T-helper 22 cell (primary cell): ENCODE data around the gene HOXD10.

Experiments used
- DNase-seq: peaks from one replicate; pipeline ENCODE4 v3.0.0-alpha.2; 2020; ENCODE audit warnings: low read depth

The HOXD10 gene

DNA sequence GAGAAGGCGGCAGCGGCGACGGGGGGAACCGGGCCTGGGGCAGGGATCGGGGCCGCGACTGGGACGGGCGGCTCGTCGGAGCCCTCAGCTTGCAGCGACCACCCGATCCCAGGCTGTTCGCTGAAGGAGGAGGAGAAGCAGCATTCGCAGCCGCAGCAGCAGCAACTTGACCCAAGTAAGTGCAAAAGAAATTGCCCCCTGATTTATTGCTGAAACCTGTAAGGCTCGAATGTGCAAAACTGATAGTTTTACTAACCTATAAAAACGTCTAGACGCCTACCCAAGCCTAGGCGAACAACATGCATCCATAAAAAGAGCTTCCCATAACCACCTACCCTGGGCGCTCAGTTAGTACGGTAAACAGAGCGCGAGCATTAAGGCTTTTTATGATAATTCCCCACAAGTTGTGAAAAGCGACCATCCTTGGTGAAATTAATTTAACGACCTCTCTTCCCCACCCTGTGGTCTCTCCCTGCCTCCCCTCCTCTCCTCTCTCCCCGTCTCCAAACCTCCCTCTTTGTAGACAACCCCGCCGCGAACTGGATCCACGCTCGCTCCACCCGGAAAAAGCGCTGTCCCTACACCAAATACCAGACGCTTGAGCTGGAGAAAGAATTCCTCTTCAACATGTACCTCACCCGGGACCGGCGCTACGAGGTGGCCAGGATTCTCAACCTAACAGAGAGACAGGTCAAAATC, 7.0 kb downstream of the HOXD10 start:
- DNase-seq = no peak

DNA sequence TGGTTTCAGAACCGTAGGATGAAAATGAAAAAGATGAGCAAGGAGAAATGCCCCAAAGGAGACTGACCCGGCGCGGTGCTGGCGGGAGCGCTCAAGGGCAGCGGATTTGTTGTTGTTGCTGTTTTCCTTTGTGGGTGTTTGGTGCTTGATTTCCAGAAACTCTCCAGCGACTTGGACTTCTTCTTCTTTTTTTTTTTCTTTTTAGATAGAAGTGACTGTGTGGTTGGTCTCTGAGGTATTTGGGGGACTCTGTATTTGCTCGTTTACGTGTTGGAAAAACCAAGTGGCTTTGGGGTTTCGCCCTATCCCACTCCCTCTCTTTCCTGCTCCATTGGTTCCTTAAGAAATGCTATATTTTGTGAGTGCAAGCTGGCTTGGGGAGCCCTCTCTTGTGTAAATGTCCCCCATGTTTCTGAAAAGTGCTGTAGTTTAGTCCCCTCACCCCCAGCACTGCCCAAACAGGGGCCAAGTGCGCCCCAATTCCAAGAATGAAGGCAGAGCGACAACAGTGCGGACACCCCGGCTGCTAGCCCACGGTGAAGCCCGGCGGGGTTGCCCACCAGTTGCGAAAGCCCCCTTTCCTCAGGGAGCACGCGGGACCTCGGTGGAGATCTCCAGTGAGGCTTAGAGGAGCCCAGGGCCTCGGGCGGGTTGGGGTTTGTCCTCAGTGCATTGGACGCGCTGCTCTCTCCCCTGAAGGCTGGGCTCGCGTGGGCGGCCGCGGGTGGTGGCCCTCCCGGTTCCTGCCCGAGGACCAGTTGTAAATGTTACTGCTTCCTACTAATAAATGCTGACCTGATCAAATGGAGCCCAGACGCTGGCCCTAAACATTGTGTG, 7.8 kb downstream of the HOXD10 start:
- no peak for DNase-seq

GRCh38 chr2:176124947-176125771, 8.6 kb downstream of the HOXD10 start:
- no peak for DNase-seq

GRCh38 chr2:176125772-176126054, 9.1 kb downstream of the HOXD10 start:
- no peak for DNase-seq

DNA sequence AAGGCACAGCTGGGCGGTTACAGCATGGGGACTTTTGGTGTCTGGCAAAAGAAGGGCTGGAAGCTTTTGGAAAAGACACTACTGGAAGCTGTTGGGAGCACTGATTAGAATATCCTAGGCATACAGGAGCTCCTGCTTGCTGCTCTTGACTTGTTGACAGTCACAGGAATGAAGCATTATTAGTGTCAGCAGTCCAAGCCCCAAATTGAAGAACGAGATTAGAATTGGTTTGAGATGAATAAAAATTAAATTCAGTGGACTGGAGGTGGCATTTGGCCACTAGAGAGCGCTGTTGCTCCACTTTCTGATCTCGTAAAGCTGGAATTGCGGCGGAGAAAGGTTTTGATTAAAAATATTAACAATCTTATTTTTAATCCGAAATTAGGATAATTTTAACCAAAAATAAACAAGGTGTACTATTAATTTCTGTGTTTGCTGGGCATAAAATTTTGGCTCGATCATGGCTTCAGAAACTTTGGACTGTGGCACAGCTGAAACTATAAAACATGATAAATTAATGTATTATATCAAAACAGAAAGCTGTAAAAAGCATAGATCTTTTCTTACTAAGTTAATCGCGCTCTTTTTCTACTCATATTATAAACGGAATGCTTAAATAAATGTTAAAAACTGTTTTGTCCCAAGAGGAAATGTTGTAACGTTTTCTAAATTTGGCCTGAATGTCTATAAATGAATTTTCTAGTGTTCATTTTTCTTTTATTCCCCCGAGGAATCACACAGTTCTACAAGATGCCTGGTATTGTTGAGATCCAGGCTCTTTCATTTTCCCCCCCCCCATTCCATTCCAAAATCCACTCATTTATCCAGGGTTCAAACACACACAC, 10.6 kb downstream of the HOXD10 start:
- DNase-seq = peak; percentile 19

- no peak for DNase-seq
Measured at GRCh38 chr2:176127774-176128072, 11.1 kb downstream of the HOXD10 start.

DNA sequence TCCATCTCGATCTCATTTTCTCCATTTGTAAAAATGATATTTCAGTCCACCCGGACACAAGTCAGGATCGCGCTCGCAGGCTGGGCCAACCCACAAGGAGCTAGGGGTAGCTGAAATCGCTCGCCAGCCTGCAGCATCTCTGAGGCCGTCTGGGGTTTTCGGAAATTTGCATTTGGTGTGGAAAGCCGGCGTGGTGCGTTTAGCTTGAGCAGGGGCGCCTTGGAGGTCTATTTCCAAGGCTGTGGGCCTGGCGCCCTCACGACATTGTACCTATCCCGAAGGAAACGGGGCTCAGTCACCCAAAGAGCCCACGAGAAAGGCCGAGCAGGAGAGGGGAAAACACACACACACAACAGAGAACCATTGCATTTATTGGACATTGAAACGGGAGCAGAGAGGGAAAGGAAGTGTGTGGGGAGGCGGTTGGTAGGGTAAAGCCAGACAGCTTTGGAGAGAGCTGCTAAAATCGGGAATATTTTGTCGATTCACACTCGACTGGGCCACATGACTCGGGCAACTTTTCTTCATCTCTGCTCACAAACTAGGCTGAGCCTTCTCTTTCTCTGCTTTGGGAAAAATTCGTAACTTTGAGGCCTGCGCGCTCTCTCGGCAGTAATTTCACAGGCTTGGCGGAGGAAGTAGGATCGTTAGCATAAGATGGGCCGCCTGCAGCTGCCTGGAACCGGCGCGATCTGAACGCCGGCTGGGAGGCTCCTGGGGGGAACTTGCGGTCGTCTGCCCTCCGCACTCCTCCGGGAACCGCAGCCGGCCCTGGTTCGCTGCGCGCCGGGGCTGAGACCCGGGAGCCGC, 11.8 kb downstream of the HOXD10 start:
- DNase-seq = no peak

DNA sequence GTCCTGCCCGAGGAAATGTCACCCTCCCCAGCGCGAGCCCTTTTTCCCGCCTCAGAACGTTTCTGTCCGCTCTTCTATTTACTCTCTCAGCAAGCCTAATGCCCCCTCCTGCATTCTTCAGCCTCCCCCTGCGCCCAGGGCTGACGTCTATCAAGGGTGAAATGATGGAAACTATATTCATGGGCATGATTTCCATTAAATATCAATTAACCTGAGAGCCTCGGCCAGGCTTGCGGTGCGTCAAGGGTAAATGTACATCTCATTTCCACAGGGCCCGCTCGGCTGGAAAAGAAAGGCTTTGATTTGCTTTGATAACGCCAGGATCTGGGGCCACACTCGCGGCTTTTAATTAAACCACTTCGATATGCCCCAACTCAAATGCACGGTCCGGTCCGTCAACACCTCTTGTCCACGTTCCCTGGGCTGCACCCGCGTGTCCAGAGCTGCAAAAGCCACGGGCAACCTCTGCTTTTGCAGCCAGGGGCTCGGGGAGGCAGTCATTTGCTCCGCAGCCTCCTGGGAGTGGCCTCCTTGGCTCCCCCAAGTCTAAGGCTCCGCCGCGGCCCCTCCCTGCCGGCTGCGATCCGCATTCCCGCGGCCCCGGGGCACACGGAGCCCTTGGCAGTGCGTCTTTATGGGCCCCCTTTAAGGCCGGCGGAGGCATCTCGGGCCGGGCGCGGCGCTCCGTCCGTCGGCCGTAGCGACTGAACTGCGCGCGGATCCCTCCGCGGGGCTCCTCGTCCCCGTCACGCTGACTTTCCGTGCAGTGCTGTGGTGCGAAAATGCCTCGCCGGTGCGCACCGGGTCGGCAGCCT, 12.6 kb downstream of the HOXD10 start, which contains the start of gene HOXD8:
Gene HOXD8 (plus strand): TSS at position 724 of the 815 bp plus-strand sequence. CDS start 662 bp downstream, outside the sequence.
- DNase-seq = no peak

DNA sequence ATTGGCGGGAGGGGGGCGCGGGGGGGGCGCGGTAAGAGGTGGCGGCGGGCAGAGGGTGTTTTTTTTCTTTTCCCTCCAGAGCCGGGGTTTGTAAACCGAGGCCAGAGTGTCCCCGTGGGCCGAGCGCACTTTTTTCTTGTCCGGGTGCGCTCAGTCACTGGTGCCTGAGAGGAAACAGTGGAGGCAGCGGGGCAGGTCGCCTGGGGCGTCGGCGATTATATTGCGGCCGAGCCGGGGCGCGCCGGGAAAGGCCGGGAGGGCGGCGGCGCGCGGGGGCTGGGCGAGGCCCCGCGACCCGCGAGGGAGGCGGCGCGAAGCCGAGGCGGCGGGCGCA, 13.2 kb downstream of the HOXD10 start:
- no peak for DNase-seq

DNA sequence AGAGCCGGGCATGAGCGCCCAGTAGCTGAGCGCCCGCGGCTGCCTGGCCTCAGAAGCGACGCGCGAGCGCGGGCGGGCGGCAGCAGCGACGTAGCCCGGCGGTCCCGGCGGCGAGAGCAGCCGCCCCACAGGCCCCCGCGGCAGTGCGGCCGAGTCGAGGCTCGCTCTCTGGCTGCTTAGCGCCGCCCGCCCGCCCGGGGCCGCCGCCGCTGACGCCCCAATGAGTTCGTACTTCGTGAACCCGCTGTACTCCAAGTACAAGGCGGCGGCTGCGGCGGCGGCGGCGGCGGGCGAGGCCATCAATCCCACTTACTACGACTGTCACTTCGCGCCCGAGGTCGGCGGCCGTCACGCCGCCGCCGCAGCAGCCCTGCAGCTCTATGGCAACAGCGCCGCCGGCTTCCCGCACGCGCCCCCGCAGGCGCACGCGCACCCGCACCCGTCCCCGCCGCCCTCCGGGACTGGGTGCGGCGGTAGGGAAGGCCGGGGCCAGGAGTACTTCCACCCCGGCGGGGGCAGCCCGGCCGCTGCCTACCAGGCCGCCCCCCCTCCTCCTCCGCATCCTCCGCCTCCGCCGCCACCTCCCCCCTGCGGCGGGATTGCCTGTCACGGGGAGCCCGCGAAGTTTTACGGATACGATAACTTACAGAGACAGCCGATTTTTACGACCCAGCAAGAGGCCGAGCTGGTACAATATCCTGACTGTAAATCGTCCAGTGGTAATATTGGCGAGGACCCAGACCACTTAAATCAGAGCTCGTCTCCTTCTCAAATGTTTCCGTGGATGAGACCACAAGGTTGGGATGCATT, 13.8 kb downstream of the HOXD10 start:
- no peak for DNase-seq

DNA sequence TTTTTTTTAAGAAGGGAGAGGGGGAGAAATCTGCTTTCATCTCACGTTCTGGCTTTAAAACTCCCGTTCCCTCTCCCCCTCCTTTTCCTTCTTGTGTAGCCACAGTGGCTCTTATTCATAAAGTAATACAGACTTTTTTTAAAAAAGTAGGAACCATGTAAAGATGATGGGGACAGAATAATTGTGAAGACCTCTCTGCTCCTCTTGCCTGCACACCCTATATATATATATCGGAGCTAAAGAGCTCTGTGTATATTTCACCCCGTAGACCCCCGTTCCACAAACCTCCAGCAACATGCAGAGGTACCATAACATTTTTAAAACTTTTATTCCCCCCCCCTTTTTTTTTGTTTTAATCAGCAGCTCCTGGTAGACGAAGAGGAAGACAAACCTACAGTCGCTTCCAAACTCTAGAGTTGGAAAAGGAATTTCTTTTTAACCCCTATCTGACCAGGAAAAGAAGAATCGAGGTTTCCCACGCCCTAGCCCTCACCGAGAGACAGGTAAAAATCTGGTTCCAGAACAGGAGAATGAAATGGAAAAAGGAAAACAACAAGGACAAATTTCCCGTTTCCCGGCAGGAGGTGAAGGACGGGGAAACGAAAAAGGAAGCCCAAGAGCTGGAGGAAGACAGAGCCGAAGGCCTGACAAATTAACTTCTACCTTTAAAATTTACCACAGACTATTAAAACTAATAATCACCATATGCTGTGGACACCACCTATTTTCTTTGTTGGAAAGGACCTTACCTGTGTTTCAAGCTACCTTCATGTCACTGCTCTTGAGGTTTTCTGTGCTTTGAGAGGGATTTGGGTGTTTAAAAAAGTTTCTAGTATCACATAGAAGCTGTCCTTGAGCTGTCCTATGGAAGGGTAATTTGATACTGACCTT, 14.6 kb downstream of the HOXD10 start:
- no peak for DNase-seq

DNA sequence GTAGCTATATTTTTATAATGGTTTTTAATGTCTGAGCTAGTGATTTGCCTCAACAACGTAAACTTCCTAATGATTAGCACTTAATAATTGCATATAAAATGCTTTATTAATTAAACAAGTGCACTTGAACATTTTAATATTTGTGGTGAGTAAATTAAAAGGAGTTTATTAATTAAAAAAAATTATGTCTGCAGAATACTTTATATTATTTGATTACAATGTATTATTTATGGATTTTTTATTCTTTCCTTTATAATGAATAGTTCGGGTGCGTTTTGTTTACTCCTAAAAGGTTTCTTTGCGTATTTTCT, 15.2 kb downstream of the HOXD10 start:
- DNase-seq = no peak

GRCh38 chr2:176132205-176133171, 15.9 kb downstream of the HOXD10 start:
- DNase-seq = no peak

- no peak for DNase-seq
Measured at GRCh38 chr2:176133389-176133788, 16.8 kb downstream of the HOXD10 start.

- no peak for DNase-seq
Measured at GRCh38 chr2:176134035-176134434, 17.5 kb downstream of the HOXD10 start.

GRCh38 chr2:176135035-176135440, 18.5 kb downstream of the HOXD10 start:
- no peak for DNase-seq
